AG04449 (cell line): ENCODE results near the gene TGFBR2.

Experiments used
- CTCF ChIA-PET: fragments of 350-600 bp; formaldehyde crosslinking; extraction: SDS; loops from one replicate; lab custom pipeline; 2021; ENCODE audit warnings: antibody characterized with exemption; lab: Yijun Ruan, JAX
- POLR2A ChIA-PET: fragments of 400-600, 350-600 bp; formaldehyde crosslinking; extraction: SDS; loops from one replicate; lab custom pipeline; 2020; ENCODE audit warnings: antibody characterized with exemption, inconsistent platforms; lab: Yijun Ruan, JAX
- DNase-seq: peaks from one replicate; pipeline ENCODE4 v3.0.0-alpha.2; 2010; ENCODE audit warnings: low read depth, low spot score
- H3K4me3 ChIP-seq: 2 replicates; pipeline ENCODE4 v1.5.1; 2011; ENCODE audit warnings: low read depth, mild to moderate bottlenecking, control low read depth, low read length
- TF ChIP-seq, protein P1 (sequence below): IDR thresholded peaks from one replicate; pipeline ENCODE4 v1.5.1; 2011; ENCODE audit warnings: mild to moderate bottlenecking, moderate library complexity, low read length, control low read depth, inconsistent platforms; ENCODE audit not compliant: insufficient read depth; ENCODE audit errors: missing control alignments

TGFBR2 gene

DNA sequence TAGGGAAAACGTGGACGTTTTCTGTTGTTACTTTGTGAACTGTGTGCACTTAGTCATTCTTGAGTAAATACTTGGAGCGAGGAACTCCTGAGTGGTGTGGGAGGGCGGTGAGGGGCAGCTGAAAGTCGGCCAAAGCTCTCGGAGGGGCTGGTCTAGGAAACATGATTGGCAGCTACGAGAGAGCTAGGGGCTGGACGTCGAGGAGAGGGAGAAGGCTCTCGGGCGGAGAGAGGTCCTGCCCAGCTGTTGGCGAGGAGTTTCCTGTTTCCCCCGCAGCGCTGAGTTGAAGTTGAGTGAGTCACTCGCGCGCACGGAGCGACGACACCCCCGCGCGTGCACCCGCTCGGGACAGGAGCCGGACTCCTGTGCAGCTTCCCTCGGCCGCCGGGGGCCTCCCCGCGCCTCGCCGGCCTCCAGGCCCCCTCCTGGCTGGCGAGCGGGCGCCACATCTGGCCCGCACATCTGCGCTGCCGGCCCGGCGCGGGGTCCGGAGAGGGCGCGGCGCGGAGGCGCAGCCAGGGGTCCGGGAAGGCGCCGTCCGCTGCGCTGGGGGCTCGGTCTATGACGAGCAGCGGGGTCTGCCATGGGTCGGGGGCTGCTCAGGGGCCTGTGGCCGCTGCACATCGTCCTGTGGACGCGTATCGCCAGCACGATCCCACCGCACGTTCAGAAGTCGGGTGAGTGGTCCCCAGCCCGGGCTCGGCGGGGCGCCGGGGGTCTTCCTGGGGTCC lies at the start of gene TGFBR2:
Gene TGFBR2, plus strand, starts transcription at position 301 of the 731 bp plus-strand sequence. Its CDS starts 283 bp downstream, at position 584.
- TF ChIP-seq, protein P1, sequence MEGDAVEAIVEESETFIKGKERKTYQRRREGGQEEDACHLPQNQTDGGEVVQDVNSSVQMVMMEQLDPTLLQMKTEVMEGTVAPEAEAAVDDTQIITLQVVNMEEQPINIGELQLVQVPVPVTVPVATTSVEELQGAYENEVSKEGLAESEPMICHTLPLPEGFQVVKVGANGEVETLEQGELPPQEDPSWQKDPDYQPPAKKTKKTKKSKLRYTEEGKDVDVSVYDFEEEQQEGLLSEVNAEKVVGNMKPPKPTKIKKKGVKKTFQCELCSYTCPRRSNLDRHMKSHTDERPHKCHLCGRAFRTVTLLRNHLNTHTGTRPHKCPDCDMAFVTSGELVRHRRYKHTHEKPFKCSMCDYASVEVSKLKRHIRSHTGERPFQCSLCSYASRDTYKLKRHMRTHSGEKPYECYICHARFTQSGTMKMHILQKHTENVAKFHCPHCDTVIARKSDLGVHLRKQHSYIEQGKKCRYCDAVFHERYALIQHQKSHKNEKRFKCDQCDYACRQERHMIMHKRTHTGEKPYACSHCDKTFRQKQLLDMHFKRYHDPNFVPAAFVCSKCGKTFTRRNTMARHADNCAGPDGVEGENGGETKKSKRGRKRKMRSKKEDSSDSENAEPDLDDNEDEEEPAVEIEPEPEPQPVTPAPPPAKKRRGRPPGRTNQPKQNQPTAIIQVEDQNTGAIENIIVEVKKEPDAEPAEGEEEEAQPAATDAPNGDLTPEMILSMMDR: peak; percentile 27
- peak; percentile 86 for DNase-seq
- ChIA-PET POLR2A (interaction anchor here (0.7 to 1.9 kb wide), 8 partner anchors 18 to 408 kb away, joined by 3 to 6 read pairs (median 3); no protein-coding TSS in a partner anchor), CTCF (interaction anchor here (0.6 to 1.1 kb wide), 7 partner anchors 9 to 564 kb away, joined by 3 to 4 read pairs (median 3); no protein-coding TSS in a partner anchor)
- H3K4me3 ChIP-seq: peak within 1 kb of the TSS; percentile 85

DNA sequence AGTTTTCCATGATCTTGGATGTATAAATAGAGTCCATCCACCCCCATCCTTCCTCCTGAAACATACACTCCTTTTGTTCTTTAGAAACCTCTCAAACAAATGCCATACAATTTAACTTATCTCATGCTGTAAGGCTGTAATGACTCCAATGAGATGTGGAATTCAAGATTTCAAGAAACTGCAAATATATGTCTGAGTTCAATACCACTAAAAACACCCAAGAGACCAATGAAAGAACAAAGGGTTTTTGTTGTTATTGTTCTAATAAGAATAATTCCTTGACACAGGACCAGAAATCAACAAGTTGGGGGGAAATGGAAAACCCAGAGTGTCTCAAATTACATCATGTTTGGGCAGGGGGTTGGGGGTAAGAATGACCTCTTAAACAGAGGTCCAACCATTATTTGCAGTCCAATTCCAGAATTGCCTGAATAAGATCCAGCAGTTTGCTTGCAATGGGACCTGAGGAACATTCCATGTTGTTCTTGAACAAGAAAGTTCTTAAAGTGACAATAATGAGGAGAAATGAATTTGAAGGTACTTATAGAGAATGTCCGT lies 48.6 kb upstream of the TGFBR2 start:
- no peak for DNase-seq
- ChIA-PET POLR2A (no interaction called here), CTCF (no interaction called here)
- H3K4me3 ChIP-seq: no peak overlapping the region
- TF ChIP-seq, protein P1: no peak

DNA sequence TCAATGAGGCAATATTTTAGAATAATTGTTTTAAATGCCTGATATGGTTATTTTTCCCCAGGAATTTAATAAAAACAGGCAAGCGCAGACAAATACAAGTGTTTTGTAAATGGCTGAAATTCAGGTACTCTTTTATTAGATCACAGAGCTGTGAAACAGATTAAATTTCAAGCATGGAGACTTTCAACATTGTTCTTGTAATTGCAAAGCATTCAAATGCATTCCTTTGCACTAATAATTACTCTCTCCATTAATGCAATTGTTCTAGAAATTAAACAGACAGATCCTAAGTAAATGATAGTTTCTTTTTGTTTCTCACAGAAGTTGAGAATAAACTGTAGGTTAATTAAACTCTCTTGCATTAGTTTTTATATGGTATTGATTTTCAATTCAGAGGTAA lies 42.4 kb upstream of the TGFBR2 start:
- ChIA-PET POLR2A (no interaction called here), CTCF (no interaction called here)
- H3K4me3 ChIP-seq: no peak overlapping the region
- TF ChIP-seq, protein P1: no peak
- no peak for DNase-seq

DNA sequence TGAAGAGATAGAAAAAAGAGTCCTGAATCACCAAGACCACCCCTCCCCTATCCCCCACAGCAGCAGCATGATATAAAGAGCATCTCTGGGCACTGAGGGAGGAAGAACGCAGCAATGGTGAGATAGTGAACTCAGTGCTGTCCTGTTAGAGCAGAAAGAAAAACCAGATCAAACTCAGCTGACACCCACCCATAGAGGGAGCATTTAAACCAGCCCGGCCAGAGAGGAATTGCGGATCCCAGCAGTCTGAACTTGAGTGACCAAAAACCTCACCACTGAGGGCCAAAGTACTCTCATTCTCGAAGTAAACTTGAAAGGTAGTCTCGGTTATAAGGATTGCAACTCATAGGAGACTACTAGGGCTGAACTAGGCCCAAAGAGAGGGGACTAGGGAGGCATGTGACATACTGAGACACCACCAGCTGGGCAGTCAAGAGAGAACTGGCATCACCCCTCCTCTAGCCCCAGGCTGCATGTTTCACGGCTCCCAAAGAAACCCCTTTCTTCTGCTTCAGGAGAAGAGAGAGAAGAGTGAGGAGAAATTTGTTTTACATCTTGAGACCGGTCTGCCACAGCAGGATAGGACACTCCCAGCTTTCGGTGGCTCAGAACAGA lies 39.2 kb upstream of the TGFBR2 start:
- POLR2A ChIA-PET: no interaction called here
- no peak for DNase-seq
- TF ChIP-seq, protein P1: no peak
- CTCF ChIA-PET: interaction anchor here (1.2 to 1.3 kb wide), 2 partner anchors 12 to 15 kb away, joined by 3 read pairs; no protein-coding TSS in a partner anchor
- H3K4me3 ChIP-seq: no peak overlapping the region

DNA sequence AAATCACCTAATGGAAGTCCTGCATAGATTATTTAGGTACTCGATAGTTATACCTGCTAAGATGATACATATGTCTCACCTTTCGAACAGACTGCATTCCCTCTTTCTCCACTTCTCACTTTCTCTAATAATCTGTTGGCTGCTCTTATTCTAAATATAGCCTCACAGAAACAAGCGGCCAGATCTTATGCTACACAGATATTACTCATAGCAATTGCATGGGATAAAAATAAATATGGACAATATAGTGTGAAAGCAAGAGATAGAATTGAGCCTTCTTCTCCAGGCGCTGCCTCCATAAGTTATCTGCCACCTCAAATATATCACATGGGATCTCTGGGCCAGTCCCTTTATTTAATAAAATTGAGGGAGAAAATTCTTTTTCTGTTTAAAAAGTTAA lies 29.5 kb upstream of the TGFBR2 start:
- H3K4me3 ChIP-seq: no peak overlapping the region
- TF ChIP-seq, protein P1: no peak
- ChIA-PET CTCF (no interaction called here), POLR2A (no interaction called here)
- no peak for DNase-seq

DNA sequence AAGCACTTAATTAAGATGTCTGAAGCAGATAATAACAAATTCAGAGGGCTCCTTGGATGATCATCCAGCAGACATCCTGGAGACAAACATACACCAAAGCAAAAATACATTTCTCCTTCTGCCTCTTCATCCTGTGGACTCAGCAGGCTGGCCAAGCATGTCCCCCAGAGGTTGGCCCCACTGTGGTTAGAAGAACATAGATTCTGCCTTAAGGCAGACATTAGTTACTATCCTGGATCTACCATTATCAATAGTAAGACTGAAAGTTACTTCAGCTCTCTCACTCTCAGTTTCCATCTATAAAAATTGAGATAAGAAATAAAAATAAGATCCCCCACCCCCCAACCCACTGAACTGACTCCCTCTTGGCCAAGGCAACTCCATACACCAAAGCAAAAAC lies 28.6 kb upstream of the TGFBR2 start:
- H3K4me3 ChIP-seq: no peak overlapping the region
- CTCF ChIA-PET: no interaction called here
- TF ChIP-seq, protein P1: no peak
- DNase-seq: no peak
- POLR2A ChIA-PET: no interaction called here
